Hepatocyte (in vitro differentiated cells): ENCODE data around the gene TSHZ1.

Experiments used
- CTCF ChIP-seq: fragments of 200-600 bp; sonication (generic); IDR thresholded peaks from 2 replicates; pipeline ENCODE4 v1.5.1; 2016; ENCODE audit warnings: antibody characterized with exemption, mild to moderate bottlenecking; ENCODE audit not compliant: poor library complexity
- EZH2 ChIP-seq: fragments of 200-600 bp; sonication (generic); IDR thresholded peaks from 2 replicates; pipeline ENCODE4 v1.6.1; 2016; ENCODE audit warnings: antibody characterized with exemption, mild to moderate bottlenecking, borderline replicate concordance

GRCh38 chr18:75322206-75322605, 111.6 kb downstream of the TSHZ1 start:
- TF ChIP-seq CTCF (no peak), EZH2 (no peak)
